SK-MEL-5 (cell line): ENCODE data around the gene B4GALT4. TPM values are rescaled to one million over a fixed set of nuclear protein-coding genes. Genes with fewer than 3 reads are reported as not detected.
"Not testable (repeated sequence)": the region's sequence is repeated elsewhere in the genome, so short reads cannot be mapped to it uniquely, and the experiment has no call there.

Source experiments
- DNase-seq: peaks from one replicate; pipeline ENCODE4 v3.0.0-alpha.2; 2016; ENCODE audit warnings: low read depth, low spot score
- in situ Hi-C: cut with HindIII; loops from 2 replicates; pipeline ENCODE4 v1.10.0; 2016; ENCODE audit warnings: low sequenced_read_pairs, high pct_unique_total_duplicates, low pct_unique_long_range_greater_than_20kb
- polyA plus RNA-seq, 2 experiments: library from polyadenylated mRNA; depleted of rRNA; stranded (reverse); fragments of >200 nt; gene quantifications; 2 replicates each; pipeline ENCODE4 v1.2.3, GENCODE V29; 2015
- total RNA-seq: library from RNA; depleted of rRNA; stranded (reverse); fragments of >200 nt; shearing (Covaris generic); gene quantifications from 2 replicates; pipeline ENCODE4 v1.2.3, GENCODE V29; 2014; rRNA removed

B4GALT4 gene, protein sequence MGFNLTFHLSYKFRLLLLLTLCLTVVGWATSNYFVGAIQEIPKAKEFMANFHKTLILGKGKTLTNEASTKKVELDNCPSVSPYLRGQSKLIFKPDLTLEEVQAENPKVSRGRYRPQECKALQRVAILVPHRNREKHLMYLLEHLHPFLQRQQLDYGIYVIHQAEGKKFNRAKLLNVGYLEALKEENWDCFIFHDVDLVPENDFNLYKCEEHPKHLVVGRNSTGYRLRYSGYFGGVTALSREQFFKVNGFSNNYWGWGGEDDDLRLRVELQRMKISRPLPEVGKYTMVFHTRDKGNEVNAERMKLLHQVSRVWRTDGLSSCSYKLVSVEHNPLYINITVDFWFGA
- total RNA-seq = 21.0 and 24.7 TPM in 2 replicates
- 24.0 and 25.8 TPM in 2 replicates for polyA plus RNA-seq (2015; cell fraction: cytosol; rRNA removed)
- polyA plus RNA-seq (2015; cell fraction: nucleus; rRNA removed) = 21.4 and 25.6 TPM in 2 replicates

GRCh38 chr3:119240591-119241434, at the start of gene B4GALT4:
TSS of gene B4GALT4 (minus strand) at chr3:119240878. CDS start at chr3:119230099, 10,779 bp downstream.
- in situ Hi-C loops = no loop called here
- DNase-seq = peak; percentile 87

DNA sequence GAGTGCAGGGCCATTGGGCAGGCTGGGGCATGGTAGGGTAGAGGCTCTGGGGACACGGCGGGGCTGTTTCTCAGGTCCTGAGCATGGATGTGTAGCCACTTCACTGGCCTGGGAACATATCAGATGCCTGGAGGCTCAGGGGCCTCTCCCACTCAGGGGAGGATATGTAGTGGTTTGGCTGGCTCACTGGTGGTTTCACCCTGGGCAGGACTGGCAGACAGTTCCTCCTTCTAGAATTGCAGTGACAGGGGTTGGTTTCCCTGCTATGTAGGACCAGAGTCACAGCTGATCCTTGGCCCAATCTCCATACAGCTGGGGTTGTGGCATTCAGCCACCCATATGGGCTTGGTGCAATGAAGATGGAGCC, 48.7 kb upstream of the B4GALT4 start:
- no peak for DNase-seq
- in situ Hi-C loops = no loop called here

DNA sequence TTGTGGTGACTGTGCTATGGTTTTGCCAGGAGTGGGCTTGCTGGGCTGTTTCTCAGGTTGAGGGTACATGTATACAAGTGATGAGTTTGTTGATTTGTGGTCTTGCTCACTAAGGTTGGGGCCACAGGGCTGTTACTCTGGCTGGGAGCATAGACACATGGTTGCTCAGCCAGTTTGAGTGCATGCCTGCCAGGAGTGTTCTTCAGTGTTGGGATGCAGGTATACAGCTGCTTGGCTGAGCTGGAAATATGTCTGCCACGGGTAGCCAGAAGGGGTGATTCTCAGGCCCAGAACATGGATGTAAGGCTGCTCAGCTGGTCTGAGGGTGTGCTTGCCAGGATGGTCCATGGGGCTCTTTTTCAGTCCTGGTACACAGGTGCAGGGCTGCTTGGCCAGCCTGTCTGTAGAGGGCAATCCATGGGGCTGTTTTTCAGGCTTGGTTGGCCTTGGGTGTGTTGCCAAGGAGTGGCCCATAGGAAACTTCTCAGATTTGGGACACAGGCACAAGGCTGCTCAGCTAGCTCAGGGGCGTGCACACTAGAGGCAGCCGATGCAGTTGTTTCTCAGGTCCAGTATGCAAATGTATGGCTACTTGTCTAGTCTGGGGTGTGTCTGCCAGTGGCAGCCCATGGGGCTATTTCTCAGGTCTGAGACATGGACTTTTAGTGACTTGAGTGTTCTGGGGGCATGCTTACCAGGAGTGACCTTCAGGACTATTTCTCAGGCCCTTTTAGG, 48.2 kb upstream of the B4GALT4 start:
- in situ Hi-C loops = no loop called here
- no peak for DNase-seq

DNA sequence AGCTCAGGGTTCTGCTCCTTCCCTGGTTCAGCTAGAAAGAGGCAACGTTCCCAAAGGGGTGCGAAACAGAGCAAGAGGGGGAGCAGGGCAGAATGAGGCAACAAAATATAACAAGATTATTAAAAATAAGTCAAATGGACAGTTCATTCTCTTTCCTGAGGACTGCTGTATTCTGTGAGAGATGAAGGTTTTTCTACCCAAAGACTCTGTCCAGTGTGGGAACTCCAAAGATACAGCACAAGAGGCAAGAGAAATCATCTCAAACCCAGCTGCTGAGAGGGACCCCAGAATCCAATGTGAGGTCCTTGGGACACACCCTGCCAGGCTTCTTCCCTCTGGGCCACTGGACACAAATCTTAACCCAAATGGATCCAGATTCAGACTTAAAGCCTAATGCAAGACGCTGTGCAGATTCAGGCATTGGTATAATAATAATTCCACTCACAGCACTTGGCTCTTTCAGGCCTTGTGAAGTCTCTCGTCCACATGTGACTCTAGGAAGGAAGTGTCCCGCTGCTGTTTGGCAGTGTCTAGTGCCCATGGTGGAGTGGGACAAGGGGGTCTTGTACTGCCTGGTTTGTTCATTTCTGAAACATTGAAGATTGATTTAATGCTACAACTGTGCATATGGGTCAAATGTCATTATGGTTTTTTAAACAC, 39.0 kb upstream of the B4GALT4 start:
- no peak for DNase-seq
- in situ Hi-C loops = no loop called here

- no peak for DNase-seq
- in situ Hi-C loops = no loop called here
Measured at GRCh38 chr3:119279101-119279554, 38.5 kb upstream of the B4GALT4 start.

- no peak for DNase-seq
- in situ Hi-C loops = no loop called here
Measured at GRCh38 chr3:119276680-119277079, 36.0 kb upstream of the B4GALT4 start.

GRCh38 chr3:119270212-119270611, 29.5 kb upstream of the B4GALT4 start:
- in situ Hi-C loops, DNase-seq: not testable (repeated sequence)

DNA sequence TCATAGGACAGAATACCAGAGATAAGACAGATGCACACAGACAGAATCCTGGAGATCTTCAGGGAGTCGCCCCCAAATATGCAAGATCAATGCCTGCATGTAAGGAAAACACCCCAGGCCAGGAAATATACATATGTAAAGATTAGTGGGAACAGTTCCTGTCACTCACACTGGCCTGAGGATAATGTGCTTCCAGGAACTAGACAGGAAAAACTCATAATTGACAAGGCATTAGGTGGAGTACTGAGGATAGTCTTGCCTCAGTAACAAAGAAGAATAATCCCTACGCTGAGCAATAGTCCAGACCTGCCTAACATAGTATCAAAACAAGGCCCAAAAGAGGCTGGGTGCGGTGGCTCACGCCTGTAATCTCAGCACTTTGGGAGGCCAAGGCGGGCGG, 20.4 kb upstream of the B4GALT4 start:
- no peak for DNase-seq
- in situ Hi-C loops = no loop called here

- in situ Hi-C loops = no loop called here
Measured at GRCh38 chr3:119259821-119260220, 19.1 kb upstream of the B4GALT4 start.

DNA sequence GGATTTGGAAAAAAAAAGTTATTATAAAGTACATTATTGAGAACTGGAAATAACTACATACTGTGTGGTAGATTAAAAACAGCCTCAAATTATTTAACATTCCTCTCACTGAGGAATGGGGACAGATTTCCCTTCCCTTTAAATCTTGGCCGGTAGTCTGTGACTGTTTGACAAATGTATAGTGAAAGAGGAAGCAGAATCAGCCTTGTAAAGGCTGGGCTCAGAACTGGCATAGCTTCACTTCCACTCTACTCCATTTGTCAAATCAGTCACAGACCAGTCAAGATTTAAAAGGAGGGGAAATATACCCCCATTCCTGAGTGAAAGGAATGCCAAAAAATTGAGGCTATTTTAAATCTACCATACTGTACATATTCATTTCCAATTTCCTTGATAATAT, 18.2 kb upstream of the B4GALT4 start:
- DNase-seq = no peak
- in situ Hi-C loops = no loop called here

More at GRCh38 chr3:119259821-119260220, 19.1 kb upstream of the B4GALT4 start:
- DNase-seq = no peak

DNA sequence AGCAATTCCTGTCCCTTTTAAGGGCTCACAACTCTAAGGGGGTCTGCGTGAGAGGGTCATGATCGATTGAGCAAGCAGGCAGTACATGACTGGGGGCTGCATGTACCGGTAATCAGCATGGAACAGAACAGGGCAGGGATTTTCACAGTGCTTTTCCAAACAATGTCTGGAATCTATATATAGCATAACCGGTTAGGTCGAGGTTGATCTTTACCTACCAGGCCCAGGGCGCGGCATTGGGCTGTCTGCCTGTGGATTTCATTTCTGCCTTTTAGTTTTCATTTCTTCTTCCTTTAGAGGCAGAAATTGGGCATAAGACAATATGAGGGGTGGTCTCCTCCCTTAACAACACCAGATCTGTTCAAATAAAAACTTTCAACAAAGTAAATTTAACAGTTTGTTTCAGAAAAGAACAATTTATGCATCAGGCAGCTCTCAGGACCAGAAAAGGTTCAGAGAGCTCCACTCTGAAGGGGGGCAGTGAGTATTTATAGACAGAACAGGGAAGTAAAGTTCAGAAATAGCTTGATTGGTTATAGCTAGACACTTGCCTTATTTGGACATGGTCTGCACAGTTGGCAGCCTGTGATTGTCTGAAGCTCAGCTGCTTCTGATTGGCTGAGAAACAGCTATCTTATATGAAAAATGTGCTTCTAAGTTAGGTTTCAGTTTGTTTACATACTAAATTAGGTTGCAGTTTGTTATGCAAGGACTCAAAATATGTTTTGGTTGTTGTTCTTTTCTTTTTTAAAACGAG, 17.2 kb upstream of the B4GALT4 start:
- in situ Hi-C loops = no loop called here
- DNase-seq = no peak

DNA sequence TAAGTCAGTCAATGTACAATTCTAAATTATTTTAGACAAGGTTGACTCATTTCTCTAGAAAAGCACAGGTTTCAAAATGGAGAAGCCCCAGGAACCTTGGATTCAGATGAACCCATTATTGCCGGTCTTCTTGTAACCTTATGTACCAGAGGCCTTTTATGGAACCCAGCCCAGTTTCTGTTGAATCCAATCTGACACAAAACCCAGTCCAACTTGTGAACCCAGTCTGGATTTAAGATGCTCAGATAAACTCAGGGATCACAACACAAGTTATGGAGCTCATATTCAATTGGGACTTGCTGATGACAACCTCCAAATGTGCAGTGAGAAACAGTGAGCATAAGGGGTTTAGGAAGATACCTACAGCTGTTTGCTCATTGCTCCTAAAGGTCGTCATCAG, 16.4 kb upstream of the B4GALT4 start:
- in situ Hi-C loops = no loop called here
- no peak for DNase-seq

DNA sequence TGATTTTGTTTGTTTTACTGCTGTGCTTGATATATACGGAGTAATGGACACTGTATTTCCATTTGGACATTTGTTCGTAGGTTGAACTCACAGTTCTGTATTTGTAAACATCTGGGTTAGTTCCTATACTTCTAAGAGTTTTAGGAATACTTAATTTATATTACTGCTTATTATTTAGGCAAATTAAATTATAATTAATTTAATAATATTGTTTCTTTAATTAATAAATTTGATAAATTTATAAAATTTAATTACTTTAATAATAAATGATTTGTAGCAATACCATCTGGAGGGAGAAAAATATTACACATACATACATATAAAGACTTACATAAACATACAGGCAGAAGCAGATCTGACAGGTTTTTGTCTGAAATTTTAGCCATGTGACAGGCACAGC, 14.5 kb upstream of the B4GALT4 start:
- in situ Hi-C loops = no loop called here
- no peak for DNase-seq

DNA sequence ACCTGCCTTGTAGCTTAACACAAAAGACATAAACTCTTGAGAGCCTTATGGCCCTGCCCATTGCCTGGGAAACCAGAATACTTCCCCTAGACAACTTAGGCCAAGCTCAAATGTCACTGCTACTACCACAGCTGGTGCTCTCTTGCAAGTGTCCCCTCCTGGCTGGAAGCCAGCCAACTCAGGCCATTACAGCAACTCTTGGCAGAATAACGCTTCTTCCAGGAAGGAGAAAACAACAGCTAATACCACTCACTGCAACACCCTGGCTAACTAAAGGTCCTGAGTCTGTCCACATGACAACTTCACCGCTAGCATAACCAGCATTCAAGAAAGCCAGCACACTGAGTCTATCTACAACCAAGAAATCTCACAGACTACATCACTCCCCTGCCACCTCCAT, 5.1 kb upstream of the B4GALT4 start:
- in situ Hi-C loops = no loop called here
- DNase-seq = no peak

GRCh38 chr3:119243712-119244111, 3.0 kb upstream of the B4GALT4 start:
- no peak for DNase-seq
- in situ Hi-C loops = no loop called here

DNA sequence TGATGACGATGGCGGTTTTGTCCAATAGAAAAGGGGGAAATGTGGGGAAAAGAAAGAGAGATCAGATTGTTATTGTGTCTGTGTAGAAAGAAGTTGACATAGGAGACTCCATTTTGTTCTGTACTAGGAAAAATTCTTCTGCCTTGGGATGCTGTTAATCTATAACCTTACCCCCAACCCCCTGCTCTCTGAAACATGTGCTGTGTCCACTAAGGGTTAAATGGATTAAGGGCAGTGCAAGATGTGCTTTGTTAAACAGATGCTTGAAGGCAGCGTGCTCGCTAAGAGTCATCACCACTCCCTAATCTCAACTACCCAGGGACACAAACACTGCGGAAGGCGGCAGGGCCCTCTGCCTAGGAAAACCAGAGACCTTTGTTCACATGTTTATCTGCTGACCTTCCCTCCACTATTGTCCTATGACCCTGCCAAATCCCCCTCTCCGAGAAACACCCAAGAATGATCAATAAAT, 2.4 kb upstream of the B4GALT4 start:
- in situ Hi-C loops = not testable (repeated sequence)

More for the DNA sequence above, 2.4 kb upstream of the B4GALT4 start:
- not testable (repeated sequence) for DNase-seq
